Psoas muscle (tissue), 8 donors: ENCODE measurements around the gene ETV1. TPM values are rescaled to one million over a fixed set of nuclear protein-coding genes. Genes with fewer than 3 reads are reported as not detected.

ENCODE experiments used
- ATAC-seq, 4 donors: fragments of 200-7000 bp; cut with Tn5 transposase; one replicate each; pipeline ENCODE4 v1.9.1; 2020; ENCODE audit warnings: moderate library complexity in 3 of 4, mild to moderate bottlenecking in 2 of 4
- DNase-seq, 2 donors: peaks; one replicate each; pipeline ENCODE4 v3.0.0-alpha.2; 2020
- H3K27ac ChIP-seq: fragments of 200-600 bp; one replicate; pipeline ENCODE4 v1.8.0; 2022
- H3K27me3 ChIP-seq, 3 donors: fragments of 200-600 bp in 1 of 3; one replicate each; pipeline versions ENCODE4 v1.6.1 to v1.8.0; 2013 to 2022; ENCODE audit warnings: low read length in 2 of 3, mild to moderate bottlenecking in 2 of 3, moderate library complexity in 1 of 3; ENCODE audit not compliant: insufficient read depth in 3 of 3
- H3K36me3 ChIP-seq, 2 donors: fragments of 200-600 bp in 1 of 2; one replicate each; pipeline versions ENCODE4 v1.6.1 to v1.8.0; 2013 to 2022; ENCODE audit warnings: low read depth in 1 of 2, mild to moderate bottlenecking in 1 of 2, moderate library complexity in 1 of 2; ENCODE audit not compliant: insufficient read depth in 1 of 2
- H3K4me1 ChIP-seq: fragments of 200-600 bp; one replicate; pipeline ENCODE4 v1.8.0; 2022
- H3K4me3 ChIP-seq: fragments of 200-600 bp; one replicate; pipeline ENCODE4 v1.8.0; 2022; ENCODE audit warnings: mild to moderate bottlenecking
- H3K9me3 ChIP-seq: fragments of 200-600 bp; one replicate; pipeline ENCODE4 v1.8.0; 2022
- CTCF ChIP-seq: fragments of 200-600 bp; IDR thresholded peaks from one replicate; pipeline ENCODE4 v1.8.0; 2022; ENCODE audit warnings: antibody characterized with exemption
- WGBS, 3 donors: extraction: QIAGEN DNeasy Blood & Tissue Kit; methylation state at CpG; one replicate each; pipeline versions ENCODE4 v1.1.6 to v1.1.7; 2013; 5-methylcytosine and 5-hydroxymethylcytosine counted together
- intact Hi-C, 2 donors: fragments of 100-400 bp; cut with DNase I; formaldehyde crosslinking; loops; one replicate each; pipeline versions ENCODE4 v1.11.0 to v1.14.2; 2022
- polyA plus RNA-seq, 3 donors: library from polyadenylated mRNA; stranded (reverse); fragments of 200-250 nt; gene quantifications; one replicate each; pipeline ENCODE4 v1.2.3, GENCODE V29; 2013
- total RNA-seq, 4 donors: library from RNA; stranded (reverse); fragmentation: NEBNext Ultra II Directional in 2 of 4; extraction: Animal tissue kit (Norgen Biotek cat#: 25700) in 2 of 4; gene quantifications; one replicate each; pipeline versions ENCODE4 v1.2.1 to v1.2.4, GENCODE V29; 2021 to 2023
- donor health status: healthy with polysubstance abuse.
- donor health status: DM: no; HTN: no; CAD: no; lungs with moderate emphysema.
- donor health status: Bipolar disorder and iron deficiency.
- donor health status: healthy.
- donor health status: DM: yes; HTN: yes; CAD: no.
- donor health status: DM: no; HTN: no; CAD: no.
- donor health status: DM: no; HTN: no; CAD: no.
- donor health status: DM: yes; HTN: yes; CAD: no.

ETV1 gene
- total and polyA plus RNA-seq, 7 donors = 0.20 to 3.8 (median 0.95) TPM

- ATAC-seq = no peak
- H3K27me3 ChIP-seq = no peaks in the 10 kb centered on the region
- no peaks in the 10 kb centered on the region for H3K9me3 ChIP-seq
- 76 to 80% (median 76%) methylated on average over 6 of the region's 6 CpGs for WGBS, 3 donors
- intact Hi-C loops = no loop called here
- DNase-seq = no peak
- no peak for TF ChIP-seq CTCF
- no peak overlapping the region for H3K4me3 ChIP-seq
- H3K27ac ChIP-seq = no peak overlapping the region
- H3K36me3 ChIP-seq = no peaks in the 10 kb centered on the region
- no peaks in the 10 kb centered on the region for H3K4me1 ChIP-seq
These were observed 90.4 kb downstream of the ETV1 start for GRCh38 chr7:13898957-13899670.

DNA sequence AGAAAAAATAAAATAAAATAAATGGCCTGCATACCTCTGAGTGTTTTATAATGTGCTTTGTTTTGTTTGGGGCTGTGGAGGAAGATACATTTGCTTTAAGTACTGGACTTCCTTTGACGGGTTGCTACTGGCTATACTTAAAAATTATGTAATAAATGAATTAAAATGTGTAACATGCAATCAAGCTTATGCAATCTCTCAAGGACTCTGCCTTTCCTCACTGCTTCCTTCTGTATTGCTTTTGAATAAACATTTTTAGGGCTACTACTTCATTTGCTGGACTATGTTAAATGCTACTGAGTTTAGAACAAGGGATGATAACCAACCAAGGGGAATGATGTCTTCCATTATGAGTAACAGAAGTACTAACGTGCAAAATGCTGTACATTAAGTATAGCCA lies 91.6 kb downstream of the ETV1 start:
- H3K4me3 ChIP-seq = no peak overlapping the region
- H3K4me1 ChIP-seq = no peaks in the 10 kb centered on the region
- no peaks in the 10 kb centered on the region for H3K9me3 ChIP-seq
- H3K27ac ChIP-seq = no peak overlapping the region
- WGBS, 3 donors = 87 to 91% (median 91%) methylated on average over 2 of the region's 2 CpGs
- ATAC-seq (no peak), DNase-seq (no peak)
- intact Hi-C loops = no loop called here
- no peak for TF ChIP-seq CTCF
- H3K36me3 ChIP-seq = no peaks in the 10 kb centered on the region
- no peaks in the 10 kb centered on the region for H3K27me3 ChIP-seq

DNA sequence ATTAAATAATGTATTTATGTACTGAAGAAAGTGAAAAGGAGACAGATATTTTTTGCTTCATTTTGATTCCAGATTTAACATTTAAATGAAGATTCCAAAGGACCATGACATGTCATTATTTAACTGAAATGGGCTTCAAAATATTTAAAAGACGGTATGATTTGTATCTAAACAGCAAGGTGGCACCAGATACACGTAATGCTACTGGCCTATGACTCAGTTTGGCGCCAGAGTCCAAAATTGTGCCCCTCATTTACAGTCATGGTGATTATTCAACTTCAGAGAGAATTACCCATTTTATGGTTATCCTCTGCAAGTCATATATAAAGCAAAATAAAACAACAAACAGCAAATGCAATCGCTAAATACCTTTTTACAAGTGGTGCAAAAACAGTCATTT lies 94.5 kb downstream of the ETV1 start:
- intact Hi-C loops = no loop called here
- Histone ChIP-seq H3K4me3 (no peak overlapping the region), H3K27ac (no peak overlapping the region), H3K27me3 (no peaks in the 10 kb centered on the region), H3K9me3 (no peaks in the 10 kb centered on the region), H3K4me1 (no peaks in the 10 kb centered on the region), H3K36me3 (no peaks in the 10 kb centered on the region)
- DNase-seq (no peak), ATAC-seq (no peak)
- WGBS, 3 donors = 91 to 96% (median 94%) methylated on average over 4 of the region's 4 CpGs
- TF ChIP-seq CTCF = no peak

DNA sequence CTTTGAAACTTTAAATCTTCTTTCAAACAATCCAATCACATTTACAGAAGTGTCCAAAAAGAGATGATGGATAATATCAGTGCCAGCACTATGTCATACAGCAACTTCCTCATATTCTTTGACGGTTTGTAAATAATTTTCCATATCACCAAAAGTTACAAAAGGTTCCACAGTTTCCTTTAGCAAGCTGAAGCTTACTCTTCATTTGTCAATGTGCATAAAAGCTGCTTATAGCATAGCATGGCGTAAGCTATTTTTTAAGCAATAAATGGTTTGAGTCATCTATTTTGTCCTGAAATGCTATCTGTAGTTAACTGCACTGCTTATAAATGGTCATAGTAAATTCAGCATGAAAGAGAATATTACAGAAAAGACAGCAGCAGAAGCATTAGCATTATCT lies 95.1 kb downstream of the ETV1 start:
- TF ChIP-seq CTCF = no peak
- Histone ChIP-seq H3K27me3 (no peaks in the 10 kb centered on the region), H3K4me3 (no peak overlapping the region), H3K27ac (no peak overlapping the region), H3K36me3 (no peaks in the 10 kb centered on the region), H3K4me1 (no peaks in the 10 kb centered on the region), H3K9me3 (no peaks in the 10 kb centered on the region)
- DNase-seq (no peak), ATAC-seq (no peak)
- intact Hi-C loops = no loop called here
- 85 to 93% (median 93%) methylated on average over 2 of the region's 2 CpGs for WGBS, 3 donors

DNA sequence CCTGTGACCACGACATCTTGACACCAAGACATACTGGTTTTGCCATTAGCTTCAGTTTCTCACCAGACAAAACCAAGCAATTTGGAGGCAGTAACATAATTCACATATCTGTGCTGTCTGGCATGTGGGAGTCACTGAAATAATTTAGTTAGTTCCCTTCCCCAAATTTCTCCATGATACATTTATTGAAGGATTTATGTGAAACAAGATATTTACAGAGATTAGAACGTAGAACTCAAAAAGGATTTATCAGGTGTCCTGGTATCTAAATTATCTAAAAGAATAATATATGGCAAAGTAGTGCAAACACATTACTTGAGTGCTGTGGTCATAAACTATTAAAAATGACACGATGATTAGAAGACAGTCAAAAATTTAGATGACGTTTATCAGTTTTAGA lies 98.7 kb downstream of the ETV1 start:
- no peaks in the 10 kb centered on the region for H3K27me3 ChIP-seq
- no peaks in the 10 kb centered on the region for H3K4me1 ChIP-seq
- DNase-seq (no peak), ATAC-seq (no peak)
- no peak overlapping the region for H3K27ac ChIP-seq
- TF ChIP-seq CTCF = no peak
- no peaks in the 10 kb centered on the region for H3K9me3 ChIP-seq
- intact Hi-C loops = no loop called here
- 82 to 87% (median 83%) methylated on average over 4 of the region's 4 CpGs for WGBS, 3 donors
- H3K4me3 ChIP-seq = no peak overlapping the region
- no peaks in the 10 kb centered on the region for H3K36me3 ChIP-seq
